HTR-8/SVneo (cell line): ENCODE results near the gene SMIM29.
"Not testable (repeated sequence)": the region's sequence is repeated elsewhere in the genome, so short reads cannot be mapped to it uniquely, and the experiment has no call there.

ENCODE experiments used
- DNase-seq: peaks from one replicate; pipeline ENCODE4 v3.0.0; 2011; ENCODE audit warnings: low spot score, mixed read lengths; ENCODE audit not compliant: insufficient read length
- FAIRE-seq: peaks from 2 replicates; lab custom pipeline; 2011; peaks lifted over from hg19 to GRCh38; lab: Jason Lieb, UNC

The SMIM29 gene

GRCh38 chr6:34269658-34270341 is 21.0 kb upstream of the SMIM29 start:
- not testable (repeated sequence) for FAIRE-seq, DNase-seq

GRCh38 chr6:34269132-34269531 is 20.3 kb upstream of the SMIM29 start:
- DNase-seq, FAIRE-seq: not testable (repeated sequence)

GRCh38 chr6:34267746-34268145 is 18.9 kb upstream of the SMIM29 start:
- DNase-seq (no peak), FAIRE-seq (no peak)

- not testable (repeated sequence) for FAIRE-seq
These were observed 14.7 kb upstream of the SMIM29 start for GRCh38 chr6:34263484-34263883.

GRCh38 chr6:34260576-34261267 is 11.9 kb upstream of the SMIM29 start:
- DNase-seq (no peak), FAIRE-seq (no peak)

More at GRCh38 chr6:34263484-34263883, 14.7 kb upstream of the SMIM29 start:
- DNase-seq, result not testable (repeated sequence)

- FAIRE-seq (no peak), DNase-seq (no peak)
These were observed 10.8 kb upstream of the SMIM29 start for GRCh38 chr6:34259529-34260069.

GRCh38 chr6:34252395-34252794 is 3.6 kb upstream of the SMIM29 start:
- not testable (repeated sequence) for FAIRE-seq

GRCh38 chr6:34249469-34250261 is 859 bp upstream of the SMIM29 start:
- FAIRE-seq (no peak), DNase-seq (no peak)

More at GRCh38 chr6:34252395-34252794, 3.6 kb upstream of the SMIM29 start:
- not testable (repeated sequence) for DNase-seq

- FAIRE-seq (no peak), DNase-seq (no peak)
These were observed 544 bp downstream of the SMIM29 start for GRCh38 chr6:34248198-34248726.

GRCh38 chr6:34247481-34248197 is 1.2 kb downstream of the SMIM29 start:
- FAIRE-seq, result no peak
- DNase-seq, result no peak

GRCh38 chr6:34246563-34247391 is 2.0 kb downstream of the SMIM29 start:
- no peak for DNase-seq
- FAIRE-seq, result no peak

GRCh38 chr6:34246249-34246562 is 2.6 kb downstream of the SMIM29 start:
- FAIRE-seq, result no peak
- no peak for DNase-seq

- not testable (repeated sequence) for FAIRE-seq, DNase-seq
These were observed 3.1 kb downstream of the SMIM29 start for GRCh38 chr6:34245761-34246140.

GRCh38 chr6:34245032-34245760 is 3.6 kb downstream of the SMIM29 start:
- not testable (repeated sequence) for DNase-seq, FAIRE-seq

- FAIRE-seq, result no peak
- peak; percentile 90 for DNase-seq
These were observed 4.6 kb downstream of the SMIM29 start for GRCh38 chr6:34243901-34244884.

GRCh38 chr6:34243131-34243771 is 5.6 kb downstream of the SMIM29 start:
- FAIRE-seq, result no peak
- DNase-seq, result no peak
